ENCODE measurements around the gene MTMR3. TPM values are rescaled to one million over a fixed set of nuclear protein-coding genes. Genes with fewer than 3 reads are reported as not detected.

MTMR3 gene
- total RNA-seq, 4 donors from 2014 or later: 36.6 to 42.1 (median 37.1) TPM

DNA sequence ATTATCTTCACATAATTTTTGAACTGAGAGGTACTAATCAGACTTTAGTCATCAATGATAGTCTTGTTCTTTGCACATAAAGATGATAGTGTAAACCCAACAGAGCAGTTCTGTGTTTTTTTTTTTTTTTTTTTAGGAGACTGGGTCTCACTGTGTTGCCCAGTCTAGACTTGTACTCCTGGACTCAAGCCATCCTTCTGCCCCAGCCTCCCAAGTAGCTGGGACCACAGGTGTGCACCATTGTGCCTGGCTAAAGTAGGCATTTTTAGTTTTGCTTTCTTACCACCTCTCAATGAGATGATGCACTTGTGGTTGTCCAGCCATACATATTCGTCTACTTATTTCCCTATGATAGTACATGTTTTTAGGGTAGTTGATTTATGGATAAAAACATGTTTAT, 50.6 kb downstream of the MTMR3 start:
- peaks cover 55 to 57% of the 10 kb centered on the region in 2 donors for H3K4me1 ChIP-seq
- no peak for ATAC-seq

DNA sequence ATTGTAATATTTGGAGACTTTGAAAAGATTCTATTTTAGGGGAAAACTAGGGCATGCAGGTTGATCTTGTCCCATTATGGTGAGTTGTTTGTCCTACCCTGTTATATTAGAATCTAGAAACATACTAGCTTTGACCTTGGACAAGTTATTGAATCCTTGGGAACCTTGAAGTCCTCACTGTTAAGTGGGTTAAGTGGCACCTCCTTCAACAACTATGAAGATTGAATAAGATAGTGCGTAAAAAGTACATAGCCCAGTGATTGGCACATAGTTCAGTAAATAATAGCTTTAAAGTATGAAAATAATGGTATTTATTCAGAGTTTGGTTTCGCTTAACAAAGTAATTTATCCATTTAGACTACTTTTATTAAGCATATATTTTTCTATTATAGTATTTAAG, 51.6 kb downstream of the MTMR3 start:
- no peak for ATAC-seq
- Histone ChIP-seq H3K9me3 (no peaks in the 10 kb centered on the region), H3K27ac (peak overlapping the region in 2 of 4 donors; percentile 54 to 70), H3K27me3 (no peaks in the 10 kb centered on the region), H3K4me1 (peaks cover 55 to 59% of the 10 kb centered on the region in 2 donors), H3K4me3 (no peak overlapping the region), H3K36me3 (no peaks in the 10 kb centered on the region)
- intact Hi-C loops (cut with DNase I; ENCODE audit: low total_unique reads): no loop called here
- in situ Hi-C loops (cut with MboI; ENCODE audit: low sequenced_read_pairs in 4 of 4): no loop called here
- no peak for DNase-seq
- no peak for TF ChIP-seq POLR2A (IDR thresholded peaks at IDR 0.05)
- TF ChIP-seq, protein P1, sequence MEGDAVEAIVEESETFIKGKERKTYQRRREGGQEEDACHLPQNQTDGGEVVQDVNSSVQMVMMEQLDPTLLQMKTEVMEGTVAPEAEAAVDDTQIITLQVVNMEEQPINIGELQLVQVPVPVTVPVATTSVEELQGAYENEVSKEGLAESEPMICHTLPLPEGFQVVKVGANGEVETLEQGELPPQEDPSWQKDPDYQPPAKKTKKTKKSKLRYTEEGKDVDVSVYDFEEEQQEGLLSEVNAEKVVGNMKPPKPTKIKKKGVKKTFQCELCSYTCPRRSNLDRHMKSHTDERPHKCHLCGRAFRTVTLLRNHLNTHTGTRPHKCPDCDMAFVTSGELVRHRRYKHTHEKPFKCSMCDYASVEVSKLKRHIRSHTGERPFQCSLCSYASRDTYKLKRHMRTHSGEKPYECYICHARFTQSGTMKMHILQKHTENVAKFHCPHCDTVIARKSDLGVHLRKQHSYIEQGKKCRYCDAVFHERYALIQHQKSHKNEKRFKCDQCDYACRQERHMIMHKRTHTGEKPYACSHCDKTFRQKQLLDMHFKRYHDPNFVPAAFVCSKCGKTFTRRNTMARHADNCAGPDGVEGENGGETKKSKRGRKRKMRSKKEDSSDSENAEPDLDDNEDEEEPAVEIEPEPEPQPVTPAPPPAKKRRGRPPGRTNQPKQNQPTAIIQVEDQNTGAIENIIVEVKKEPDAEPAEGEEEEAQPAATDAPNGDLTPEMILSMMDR (IDR thresholded peaks at IDR 0.05 in 4 of 5, conservative IDR thresholded peaks at IDR 0.05 in 1 of 5): no peak

More for the DNA sequence above, 50.6 kb downstream of the MTMR3 start:
- H3K27me3 ChIP-seq: no peaks in the 10 kb centered on the region
- TF ChIP-seq POLR2A (IDR thresholded peaks at IDR 0.05): no peak
- TF ChIP-seq, protein P1 (IDR thresholded peaks at IDR 0.05 in 4 of 5, conservative IDR thresholded peaks at IDR 0.05 in 1 of 5): no peak
- no peaks in the 10 kb centered on the region for H3K9me3 ChIP-seq
- no peak for DNase-seq
- H3K27ac ChIP-seq: no peak overlapping the region
- intact Hi-C loops (cut with DNase I; ENCODE audit: low total_unique reads): no loop called here
- H3K36me3 ChIP-seq: no peaks in the 10 kb centered on the region
- in situ Hi-C loops (cut with MboI; ENCODE audit: low sequenced_read_pairs in 4 of 4): no loop called here
- no peak overlapping the region for H3K4me3 ChIP-seq

DNA sequence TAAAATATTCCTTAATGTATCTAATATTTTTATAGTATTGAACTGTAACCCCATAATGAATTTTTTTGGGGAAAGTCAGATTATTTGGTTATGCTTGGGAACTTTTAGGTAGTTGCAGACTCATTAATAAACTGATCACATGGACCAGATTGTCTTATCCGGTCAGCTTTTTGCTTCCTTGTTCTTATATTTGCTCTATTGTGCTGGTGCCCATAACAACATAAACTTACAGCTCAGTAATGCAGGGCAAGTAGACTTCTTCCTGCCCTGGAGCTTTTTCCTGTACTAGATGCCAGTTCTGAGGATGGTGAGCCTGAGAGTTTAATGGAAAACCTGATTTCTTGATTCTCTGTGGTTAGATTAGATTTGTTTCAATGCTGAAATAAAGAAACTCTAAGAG, 53.2 kb downstream of the MTMR3 start:
- no peak for DNase-seq

DNA sequence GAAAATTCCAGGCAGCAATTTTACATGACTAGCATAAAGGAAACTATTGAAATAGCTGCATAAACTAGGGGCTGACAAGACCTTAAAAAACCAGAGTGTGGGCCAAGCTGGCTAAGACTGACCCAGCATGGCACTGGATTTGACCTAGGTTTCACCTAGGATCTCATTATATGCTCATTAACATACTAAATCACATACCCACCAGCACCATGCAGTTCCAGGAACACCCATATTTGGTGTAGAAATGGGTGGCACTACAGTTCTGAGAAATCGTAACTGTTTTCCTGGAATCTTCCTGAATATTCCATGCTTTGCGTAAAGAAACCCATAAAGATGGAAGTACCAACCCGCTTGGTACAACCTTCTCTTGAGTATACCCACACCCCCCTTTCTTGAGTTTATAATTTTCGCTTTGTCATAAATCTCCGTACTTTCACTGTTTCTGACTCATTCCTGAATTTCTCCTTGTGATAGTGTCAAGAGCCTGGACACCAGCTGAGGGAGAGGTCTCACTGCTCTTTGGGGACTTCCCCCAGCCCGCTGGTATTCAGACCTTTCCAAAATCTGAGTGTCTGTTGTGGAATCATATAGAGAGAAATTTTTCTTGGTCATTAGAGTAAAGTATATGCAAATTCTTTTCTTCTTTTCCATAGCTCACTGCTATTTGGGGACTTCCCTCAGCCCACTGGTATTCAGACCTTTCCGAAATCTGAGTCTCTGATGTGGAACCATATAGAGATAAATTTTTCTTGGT, 55.1 kb downstream of the MTMR3 start:
- DNase-seq: no peak
- intact Hi-C loops (cut with DNase I; ENCODE audit: low total_unique reads) (no loop called here), in situ Hi-C loops (cut with MboI; ENCODE audit: low sequenced_read_pairs in 4 of 4) (no loop called here)

More for the DNA sequence above, 53.2 kb downstream of the MTMR3 start:
- in situ Hi-C loops (cut with MboI; ENCODE audit: low sequenced_read_pairs in 4 of 4) (no loop called here), intact Hi-C loops (cut with DNase I; ENCODE audit: low total_unique reads) (no loop called here)
- no peaks in the 10 kb centered on the region for H3K9me3 ChIP-seq
- H3K4me3 ChIP-seq: no peak overlapping the region
- peaks cover 54 to 60% of the 10 kb centered on the region in 2 donors for H3K4me1 ChIP-seq
- TF ChIP-seq, protein P1 (IDR thresholded peaks at IDR 0.05 in 4 of 5, conservative IDR thresholded peaks at IDR 0.05 in 1 of 5): no peak
- TF ChIP-seq POLR2A (IDR thresholded peaks at IDR 0.05): no peak
- no peaks in the 10 kb centered on the region for H3K27me3 ChIP-seq
- H3K36me3 ChIP-seq: no peaks in the 10 kb centered on the region
- ATAC-seq: no peak
- peak overlapping the region in 1 of 4 donors; percentile 70 for H3K27ac ChIP-seq

More for the DNA sequence above, 55.1 kb downstream of the MTMR3 start:
- H3K27me3 ChIP-seq: no peaks in the 10 kb centered on the region
- TF ChIP-seq, protein P1 (IDR thresholded peaks at IDR 0.05 in 4 of 5, conservative IDR thresholded peaks at IDR 0.05 in 1 of 5): no peak
- no peak for TF ChIP-seq POLR2A (IDR thresholded peaks at IDR 0.05)
- H3K9me3 ChIP-seq: no peaks in the 10 kb centered on the region
- H3K36me3 ChIP-seq: no peaks in the 10 kb centered on the region
- no peak for ATAC-seq
- H3K27ac ChIP-seq: no peak overlapping the region
- H3K4me3 ChIP-seq: no peak overlapping the region
- peaks cover 44 to 49% of the 10 kb centered on the region in 2 donors for H3K4me1 ChIP-seq

Data from gastrocnemius medialis (tissue), 4 donors.